Uterus (tissue), 4 donors: ENCODE measurements around the gene PHOSPHO1. TPM values are rescaled to one million over a fixed set of nuclear protein-coding genes. Genes with fewer than 3 reads are reported as not detected.
"Not testable (repeated sequence)": the region's sequence is repeated elsewhere in the genome, so short reads cannot be mapped to it uniquely, and the experiment has no call there.

Source experiments
- DNase-seq, 2 donors: peaks; one replicate each; pipeline ENCODE4 v3.0.0-alpha.2; 2019 to 2020
- H3K27ac ChIP-seq, 2 donors: fragments of 200-600 bp; sonication (generic); 1 replicate in 1 of 2; 2 replicates in 1 of 2; pipeline ENCODE4 v1.5.1; 2016 to 2018
- H3K27me3 ChIP-seq, 2 donors: fragments of 200-600 bp; sonication (generic); one replicate each; pipeline ENCODE4 v1.5.1; 2018 to 2019; ENCODE audit warnings: control low read depth in 1 of 2
- H3K36me3 ChIP-seq, 2 donors: fragments of 200-600 bp; sonication (generic); one replicate each; pipeline ENCODE4 v1.5.1; 2019; ENCODE audit warnings: control low read depth in 1 of 2
- H3K4me1 ChIP-seq, 2 donors: fragments of 200-600 bp; sonication (generic); one replicate each; pipeline ENCODE4 v1.5.1; 2018 to 2019; ENCODE audit warnings: control low read depth in 1 of 2
- H3K4me3 ChIP-seq, 2 donors: fragments of 200-600 bp; sonication (generic); 1 replicate in 1 of 2; 2 replicates in 1 of 2; pipeline ENCODE4 v1.5.1; 2018 to 2019; ENCODE audit warnings: mild to moderate bottlenecking in 1 of 2
- H3K9me3 ChIP-seq, 2 donors: fragments of 200-600 bp; sonication (generic); one replicate each; pipeline ENCODE4 v1.5.1; 2019; ENCODE audit warnings: control low read depth in 1 of 2
- CTCF ChIP-seq, 4 experiments: fragments of 200-600 bp in 2 of 4; fragments of 450-650 bp in 2 of 4; sonication (generic) in 2 of 4; IDR thresholded peaks; one replicate each; pipeline ENCODE4 v1.5.1; 2016 to 2019; ENCODE audit warnings: antibody characterized with exemption in 4 of 4, mild to moderate bottlenecking in 2 of 4, moderate library complexity in 1 of 4
- POLR2A ChIP-seq, 2 donors: fragments of 450-650 bp; IDR thresholded peaks; one replicate each; pipeline ENCODE4 v1.6.1; 2016; ENCODE audit warnings: antibody characterized with exemption in 2 of 2, mild to moderate bottlenecking in 1 of 2, moderate library complexity in 1 of 2
- intact Hi-C: fragments of 100-400 bp; cut with DNase I; formaldehyde crosslinking; loops from one replicate; pipeline ENCODE4 v1.15.1; 2023; ENCODE audit warnings: low total_unique reads
- total RNA-seq, 4 donors: library from RNA; depleted of rRNA in 3 of 4; stranded (reverse); fragments of >200 nt in 3 of 4; gene quantifications; one replicate each; pipeline versions ENCODE4 v1.1.0 to v1.2.4, GENCODE V29; 2014 to 2023
- donor health status: DM: yes; HTN: yes; CAD: no.

The PHOSPHO1 gene
- total RNA-seq, 4 donors from 2014 or later, result 0.40 to 2.4 TPM; not detected in 2

DNA sequence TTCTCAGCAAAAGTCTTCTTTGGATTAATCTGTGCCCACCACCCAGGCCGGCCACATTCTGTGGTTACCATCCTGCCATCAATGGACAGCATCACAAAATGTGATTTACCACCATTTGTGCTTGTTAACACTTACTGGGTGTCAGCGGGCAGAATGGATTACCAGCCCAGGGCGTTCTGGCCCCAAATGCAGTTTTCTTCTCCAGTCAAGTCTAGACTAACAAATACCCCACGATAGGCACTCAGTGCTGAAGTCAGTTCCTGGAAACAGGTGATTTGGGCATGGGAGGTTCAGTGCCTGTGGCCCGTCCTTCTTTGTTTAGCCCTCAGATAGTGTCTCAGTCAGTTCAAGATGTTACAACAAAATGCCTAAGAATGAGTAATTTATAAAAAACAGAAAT is 38.8 kb upstream of the PHOSPHO1 start:
- DNase-seq, result no peak

DNA sequence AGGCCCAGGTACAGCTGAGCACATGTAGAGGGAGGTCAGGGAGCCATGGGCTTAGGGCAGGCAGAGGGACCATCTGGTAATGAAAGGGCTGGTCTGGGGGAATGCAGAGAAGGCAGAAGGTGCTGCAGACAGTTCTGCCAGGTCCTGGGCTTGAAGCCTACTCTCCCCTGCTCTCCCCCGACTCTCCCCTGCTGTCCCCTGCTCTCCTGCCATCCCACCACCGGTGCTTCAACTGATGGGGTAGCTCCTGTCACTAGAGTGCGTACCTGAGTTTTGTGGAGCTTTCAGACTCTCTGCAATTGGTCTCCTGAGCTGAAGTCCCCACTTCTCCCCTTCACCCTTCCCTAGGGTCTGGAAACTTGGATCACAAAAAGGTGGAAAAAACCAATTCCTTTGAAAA is 37.3 kb upstream of the PHOSPHO1 start:
- DNase-seq, result no peak
- Histone ChIP-seq H3K4me1 (no peaks in the 10 kb centered on the region), H3K36me3 (no peaks in the 10 kb centered on the region), H3K4me3 (no peak overlapping the region), H3K9me3 (no peaks in the 10 kb centered on the region), H3K27ac (no peak overlapping the region), H3K27me3 (no peaks in the 10 kb centered on the region)
- intact Hi-C loops, result no loop called here
- TF ChIP-seq POLR2A (IDR thresholded peaks at IDR 0.05) (no peak), CTCF (IDR thresholded peaks at IDR 0.05) (no peak)

More for the DNA sequence above, 38.8 kb upstream of the PHOSPHO1 start:
- intact Hi-C loops, result no loop called here
- Histone ChIP-seq H3K27ac (no peak overlapping the region), H3K27me3 (no peaks in the 10 kb centered on the region), H3K36me3 (no peaks in the 10 kb centered on the region), H3K4me1 (no peaks in the 10 kb centered on the region), H3K9me3 (no peaks in the 10 kb centered on the region), H3K4me3 (no peak overlapping the region)
- TF ChIP-seq POLR2A (IDR thresholded peaks at IDR 0.05) (no peak), CTCF (IDR thresholded peaks at IDR 0.05) (no peak)

- Histone ChIP-seq H3K9me3 (no peaks in the 10 kb centered on the region), H3K4me1 (no peaks in the 10 kb centered on the region), H3K27me3 (no peaks in the 10 kb centered on the region), H3K27ac (no peak overlapping the region), H3K36me3 (no peaks in the 10 kb centered on the region), H3K4me3 (no peak overlapping the region)
- intact Hi-C loops, result no loop called here
- TF ChIP-seq POLR2A (IDR thresholded peaks at IDR 0.05) (no peak), CTCF (IDR thresholded peaks at IDR 0.05) (no peak)
- DNase-seq, result no peak
Measured at GRCh38 chr17:49266233-49266632, 35.6 kb upstream of the PHOSPHO1 start.

GRCh38 chr17:49261540-49261939 is 31.0 kb upstream of the PHOSPHO1 start:
- H3K27ac ChIP-seq, H3K4me3 ChIP-seq, H3K4me1 ChIP-seq, H3K27me3 ChIP-seq, intact Hi-C loops, DNase-seq, H3K9me3 ChIP-seq, H3K36me3 ChIP-seq: not testable (repeated sequence)

DNA sequence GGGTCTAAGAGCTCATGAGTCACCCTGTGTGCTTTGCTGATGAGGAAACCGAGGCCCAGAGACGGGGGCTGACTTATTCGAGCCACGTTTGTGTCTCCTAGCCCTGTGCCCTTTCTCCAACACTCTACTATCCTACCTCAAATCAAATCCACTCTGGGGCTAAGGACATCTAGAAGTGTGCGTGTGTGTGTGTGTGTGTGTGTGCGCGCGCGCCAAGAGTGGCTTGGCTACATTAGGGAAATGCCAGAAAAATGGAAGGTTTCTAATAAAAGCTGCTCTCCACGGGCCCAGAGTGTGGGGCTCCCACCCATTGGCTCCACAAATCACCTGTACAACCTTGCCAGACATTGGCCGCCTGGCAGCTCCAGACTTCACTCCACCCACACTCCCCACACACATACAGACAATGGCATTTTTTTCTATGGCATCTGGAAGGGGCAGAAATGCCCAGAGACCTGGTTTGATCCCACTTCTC is 30.3 kb upstream of the PHOSPHO1 start:
- peak; percentile 20 to 32 for DNase-seq
- Histone ChIP-seq H3K4me1 (no peaks in the 10 kb centered on the region), H3K9me3 (no peaks in the 10 kb centered on the region), H3K36me3 (no peaks in the 10 kb centered on the region), H3K4me3 (peak overlapping the region; percentile 27 to 30), H3K27ac (peak overlapping the region; percentile 42 to 76), H3K27me3 (no peaks in the 10 kb centered on the region)
- TF ChIP-seq CTCF (IDR thresholded peaks at IDR 0.05) (no peak), POLR2A (IDR thresholded peaks at IDR 0.05) (no peak)
- intact Hi-C loops, result no loop called here
